NCI-H748 treated with DMSO at 0.1 percent for 48 hours (cell line): ENCODE measurements around the gene RPL27A.

Source experiments
- DNase-seq: peaks from one replicate; lab custom pipeline; 2025; lab: John Stamatoyannopoulos, UW

RPL27A gene

DNA sequence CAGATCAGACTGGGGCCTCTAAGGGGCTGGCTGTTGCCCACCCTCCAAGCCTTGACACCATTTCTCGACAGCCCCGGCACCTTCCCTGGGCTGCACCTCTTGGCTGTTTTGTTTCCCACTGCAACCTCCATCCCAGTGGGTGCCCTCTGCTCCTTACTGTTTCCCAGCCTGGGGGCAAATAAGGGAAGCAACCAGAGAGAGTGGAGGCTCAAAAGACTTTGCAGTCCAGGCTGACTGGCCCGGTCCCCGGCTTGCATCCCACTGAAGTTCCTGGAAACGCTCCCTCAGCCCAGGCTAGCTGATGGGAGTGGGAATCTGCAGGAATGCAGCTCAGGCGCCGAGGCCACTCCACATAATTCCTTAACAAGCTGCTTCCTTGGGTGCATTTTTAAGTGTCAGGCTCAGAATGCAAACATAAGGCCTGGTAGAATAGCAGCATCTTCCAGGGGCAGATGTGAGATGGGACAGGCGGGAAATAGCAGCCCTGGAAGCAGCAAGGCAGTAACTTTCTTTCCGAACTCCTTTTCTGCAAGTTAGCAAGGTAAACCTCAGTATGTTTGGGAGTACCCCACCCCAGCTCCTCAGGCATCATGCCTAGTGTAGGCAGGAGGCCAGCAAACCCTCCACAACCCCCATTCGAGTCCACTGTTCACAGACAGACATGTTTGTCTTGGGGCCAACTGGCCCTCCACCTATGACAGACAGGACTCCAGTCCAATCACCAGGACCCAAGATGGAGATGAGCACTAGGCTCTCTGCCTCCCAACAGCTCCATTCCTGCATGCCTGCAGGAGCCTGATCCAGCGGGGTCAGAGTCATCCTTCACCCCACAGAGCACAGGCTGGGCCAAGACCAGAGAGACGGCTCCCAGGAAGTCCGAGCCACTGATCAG, 39.3 kb downstream of the RPL27A start:
- no peak for DNase-seq

DNA sequence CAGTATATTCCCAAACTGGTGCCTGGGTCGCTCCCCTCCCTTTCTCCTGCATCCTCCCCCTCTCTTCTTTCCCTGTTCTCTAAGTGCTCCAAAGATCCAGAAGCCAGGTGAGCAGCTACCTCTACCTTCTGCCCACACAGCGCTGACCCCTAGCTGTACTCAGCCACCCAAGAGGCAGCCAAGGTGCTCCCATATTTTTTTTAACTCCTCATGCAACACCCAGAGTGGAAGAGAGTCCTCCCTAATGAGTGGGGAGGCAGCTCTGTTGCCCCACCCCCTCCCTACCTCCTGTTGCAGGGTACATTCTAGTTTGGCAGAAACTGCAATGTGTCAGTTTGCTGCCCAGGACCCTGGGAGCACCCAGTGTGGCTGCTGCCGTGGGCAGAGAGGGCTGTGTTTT, 40.2 kb downstream of the RPL27A start:
- no peak for DNase-seq

DNA sequence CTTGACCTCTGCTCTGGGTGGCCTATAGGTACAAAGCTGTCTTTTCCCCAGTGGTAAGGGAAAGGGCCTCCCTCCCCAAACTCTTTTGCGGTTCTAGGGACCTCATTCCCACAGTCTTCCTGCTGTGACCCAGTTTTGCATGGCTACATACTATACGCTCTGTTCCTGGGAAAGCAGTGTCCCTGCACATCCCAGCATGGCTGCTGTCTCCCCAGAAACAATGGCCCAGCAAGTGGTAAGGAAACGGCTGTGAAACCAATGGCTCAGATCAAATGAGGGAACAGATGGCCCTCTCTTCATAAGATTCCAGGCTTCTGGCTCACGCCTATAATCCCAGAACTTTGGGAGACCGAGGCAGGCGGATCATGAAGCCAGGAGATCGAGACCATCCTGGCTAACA, 41.1 kb downstream of the RPL27A start:
- DNase-seq, result no peak

DNA sequence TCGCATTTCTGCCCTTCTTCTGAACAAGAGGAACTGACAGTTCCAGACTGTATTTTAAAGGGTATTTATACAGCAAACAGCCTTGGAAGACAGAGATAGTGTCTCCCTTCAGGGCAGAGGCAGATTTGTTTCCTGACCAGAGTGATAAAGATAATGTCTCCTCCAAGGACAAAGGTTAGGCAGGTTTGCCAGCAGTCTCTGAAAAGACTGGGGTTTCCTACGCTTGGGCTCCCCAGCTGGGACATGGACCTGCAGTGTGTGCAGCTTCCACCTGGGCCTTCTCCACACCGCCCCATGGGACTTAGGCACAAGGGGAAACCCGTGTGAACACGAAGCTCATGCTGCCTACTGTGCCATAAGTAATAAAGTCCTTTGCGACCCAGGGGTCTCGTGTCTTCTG, 42.1 kb downstream of the RPL27A start:
- DNase-seq, result no peak

DNA sequence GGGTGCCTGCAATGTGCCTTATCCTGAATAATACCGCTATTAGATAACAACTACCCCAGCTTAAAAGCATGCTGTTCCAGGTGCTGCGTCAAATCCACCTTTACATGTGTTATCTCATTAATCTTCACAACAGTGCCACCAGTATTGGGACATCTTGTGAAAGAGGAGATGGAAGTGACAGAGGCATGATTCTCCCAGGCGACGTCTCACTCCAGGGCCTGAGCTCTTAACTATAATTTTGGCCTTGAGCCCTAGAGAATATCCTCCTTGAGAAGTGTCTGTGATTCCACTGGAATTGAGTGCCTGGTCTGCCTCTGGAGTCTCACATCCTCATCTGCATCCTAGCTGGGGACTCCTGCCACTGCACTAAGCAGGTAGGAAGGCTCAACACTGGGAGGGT, 43.8 kb downstream of the RPL27A start:
- DNase-seq, result no peak

DNA sequence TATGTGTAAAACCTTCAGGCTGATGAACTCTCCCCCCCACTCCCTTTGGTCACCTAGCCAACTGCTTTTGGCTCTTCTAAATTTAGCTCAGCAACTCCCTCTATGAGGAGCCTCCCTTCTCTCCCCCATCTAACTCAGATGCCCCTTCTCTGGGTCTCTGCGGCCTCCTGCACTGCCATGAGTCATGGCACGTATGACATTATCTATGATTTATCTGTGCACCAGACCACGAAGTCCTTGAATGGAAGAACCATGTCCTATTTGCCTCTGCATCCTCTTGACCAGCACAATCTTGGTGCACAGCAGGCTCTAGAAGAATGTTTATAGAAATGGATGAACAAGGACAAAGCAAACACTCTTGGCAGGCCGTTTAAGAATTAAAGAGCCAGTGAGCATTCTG, 46.0 kb downstream of the RPL27A start:
- no peak for DNase-seq

DNA sequence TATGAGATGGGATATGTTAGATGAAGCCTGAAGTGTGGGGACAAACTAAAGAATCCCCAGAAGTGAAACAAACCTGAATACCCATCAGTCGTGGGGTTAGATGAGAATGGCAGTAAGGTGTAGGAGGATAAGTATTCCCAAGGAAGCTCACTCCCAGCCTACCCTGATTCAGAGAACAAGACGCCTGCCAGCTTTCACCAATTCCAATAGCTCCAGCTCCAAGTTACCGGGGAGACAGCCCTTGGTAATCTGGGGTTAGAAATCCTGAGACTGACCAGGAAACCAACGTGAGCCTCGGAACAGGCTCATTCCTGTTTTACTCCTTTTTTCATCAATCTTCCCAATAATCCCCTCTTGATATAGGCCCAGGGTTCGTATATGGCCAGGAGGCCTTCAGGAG, 46.5 kb downstream of the RPL27A start:
- DNase-seq, result no peak

DNA sequence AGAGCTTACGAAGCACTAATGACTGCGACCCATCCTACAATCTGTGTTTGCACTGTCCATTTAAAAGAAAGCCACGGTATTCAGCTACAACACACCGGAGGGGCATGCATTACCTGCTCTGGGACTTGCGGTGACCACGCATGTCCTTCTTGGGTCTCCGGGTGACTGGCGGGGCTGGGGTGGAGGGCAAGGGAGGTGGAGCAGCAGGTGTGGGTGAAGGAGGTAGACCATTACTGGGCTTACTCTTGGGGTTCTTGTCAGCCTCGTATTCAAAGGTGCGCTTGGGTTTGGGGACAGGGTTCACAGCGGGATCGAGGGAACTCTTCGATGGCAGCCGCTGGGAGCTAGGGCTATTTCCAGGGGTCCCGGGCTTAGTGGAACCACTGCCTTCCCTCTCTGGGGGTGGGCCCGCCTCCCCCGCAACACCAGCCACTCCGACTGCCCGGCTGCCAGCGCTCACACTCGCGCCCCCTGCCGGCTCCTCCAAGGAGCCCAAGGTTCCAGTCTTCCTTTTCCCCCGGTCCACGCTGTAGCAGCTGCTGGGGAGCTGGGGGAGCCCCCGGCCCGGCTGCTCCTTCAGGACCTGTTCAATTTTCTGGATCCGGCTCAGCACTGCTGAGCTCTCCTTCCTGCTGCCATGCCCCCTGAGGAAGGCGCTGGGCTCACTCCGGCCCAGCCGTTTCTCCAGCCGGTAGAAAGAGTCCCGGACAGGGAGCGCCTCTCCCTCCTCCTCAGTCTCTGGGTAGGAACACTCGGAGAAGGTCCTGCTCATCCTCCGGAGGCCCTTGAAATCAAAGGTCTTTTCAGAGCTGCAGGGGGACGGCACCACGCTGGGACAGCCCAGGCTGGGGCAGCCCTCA, 47.5 kb downstream of the RPL27A start:
- DNase-seq, result no peak

DNA sequence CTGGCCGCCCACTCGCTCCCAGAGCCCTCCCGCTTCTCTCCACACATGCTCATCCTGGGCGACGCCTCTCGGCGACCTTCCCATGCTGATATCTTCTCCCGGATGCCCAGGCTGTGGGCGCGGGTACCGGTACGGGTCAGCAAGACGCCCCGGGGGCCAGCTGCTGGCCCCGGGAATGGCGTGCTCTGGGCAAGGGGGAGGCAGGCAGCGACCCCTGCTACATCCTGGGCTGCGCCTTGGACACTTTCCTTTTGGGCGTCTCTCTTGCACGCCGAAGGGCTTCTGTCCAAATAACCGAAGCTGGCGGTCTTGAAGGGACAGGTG, 48.1 kb downstream of the RPL27A start:
- no peak for DNase-seq

DNA sequence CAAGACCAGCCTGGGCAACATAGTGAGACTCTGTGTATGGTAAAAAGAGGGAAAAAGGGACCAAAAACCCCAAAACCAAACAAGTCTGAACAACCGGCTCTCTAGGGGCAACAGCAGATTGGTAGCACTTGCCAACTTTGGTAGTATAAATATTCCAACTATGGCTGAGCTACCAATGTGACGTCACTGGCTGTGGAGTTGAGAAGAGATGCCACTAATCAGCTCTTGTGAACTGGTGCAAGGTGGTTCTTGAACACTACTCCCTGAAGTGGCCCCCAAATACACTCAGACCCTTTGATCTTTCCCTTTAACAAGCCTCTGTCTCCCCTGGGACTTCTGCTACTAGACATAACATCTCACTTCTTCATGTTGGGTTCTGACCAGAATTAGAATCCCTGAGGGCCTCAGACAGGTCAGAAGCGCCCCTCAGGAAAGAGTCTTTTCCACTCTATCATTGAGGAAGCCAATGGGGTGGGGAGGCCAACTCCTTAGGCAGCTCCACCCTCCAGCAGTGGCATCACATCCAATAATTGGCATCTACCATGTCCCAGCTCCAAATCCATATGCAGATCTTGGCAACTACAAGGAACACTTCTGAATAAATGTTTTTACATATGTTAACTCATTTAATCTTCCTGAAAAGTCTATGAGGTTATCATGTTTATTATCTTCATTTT, 49.2 kb downstream of the RPL27A start:
- no peak for DNase-seq

DNA sequence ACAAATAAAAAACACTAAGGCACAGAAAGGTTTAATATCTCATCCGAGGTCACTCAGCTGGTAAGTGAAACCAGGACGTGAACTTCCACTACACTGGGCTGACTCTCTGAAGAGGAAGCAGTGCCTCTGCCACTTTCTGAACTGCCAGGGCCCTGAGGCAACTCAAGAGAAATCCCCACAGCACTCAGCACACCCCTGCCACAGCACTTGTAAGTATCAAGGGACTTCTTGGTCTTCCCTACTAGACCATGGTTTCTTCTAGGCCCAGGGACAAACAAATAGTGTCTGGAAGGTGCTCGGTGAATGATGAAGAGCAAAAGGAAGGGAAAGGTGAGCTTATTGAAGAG, 49.7 kb downstream of the RPL27A start:
- DNase-seq, result no peak

DNA sequence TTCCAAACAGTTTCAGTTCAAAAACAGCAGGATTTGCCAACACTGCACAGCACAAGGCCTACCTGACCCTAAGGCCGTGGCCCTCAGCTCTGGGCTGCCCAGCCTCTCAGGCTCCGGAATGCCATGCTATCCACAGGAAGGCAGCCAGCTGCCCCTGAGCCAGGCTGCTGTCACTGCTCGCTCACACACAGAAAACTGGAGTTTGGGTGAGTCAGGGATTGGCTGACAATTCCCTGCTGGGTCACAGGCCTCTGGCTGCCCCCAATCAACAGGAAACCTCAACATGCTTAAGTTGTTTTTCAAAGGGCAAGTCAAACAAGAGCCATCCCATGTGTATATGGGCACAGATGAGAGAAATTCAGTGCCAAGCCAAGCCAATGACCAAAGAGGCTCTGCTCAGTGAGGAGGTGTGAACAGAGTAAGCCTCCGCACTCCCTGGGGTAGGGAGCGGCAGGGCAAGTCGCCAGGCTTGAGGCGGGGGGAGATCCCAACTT, 50.2 kb downstream of the RPL27A start:
- DNase-seq, result no peak

DNA sequence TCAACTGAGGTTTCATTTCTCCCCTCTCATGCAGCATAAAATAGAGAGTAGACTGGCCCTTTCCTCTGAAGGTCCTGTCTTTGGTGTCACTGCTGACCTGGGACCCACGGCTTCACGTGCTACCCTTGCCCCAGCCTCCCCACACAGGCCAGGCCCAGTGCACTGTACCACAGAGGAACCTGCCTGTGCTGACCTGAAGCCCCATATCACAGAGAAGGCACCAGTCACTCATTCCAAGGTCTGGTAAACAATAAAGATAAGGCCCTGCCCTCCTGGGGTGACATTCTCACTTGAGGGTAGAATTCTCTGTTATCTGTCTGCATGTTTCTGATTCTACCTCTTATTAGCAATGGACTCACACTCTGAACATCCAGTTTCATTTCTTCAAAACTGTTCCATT, 51.3 kb downstream of the RPL27A start:
- DNase-seq, result no peak

DNA sequence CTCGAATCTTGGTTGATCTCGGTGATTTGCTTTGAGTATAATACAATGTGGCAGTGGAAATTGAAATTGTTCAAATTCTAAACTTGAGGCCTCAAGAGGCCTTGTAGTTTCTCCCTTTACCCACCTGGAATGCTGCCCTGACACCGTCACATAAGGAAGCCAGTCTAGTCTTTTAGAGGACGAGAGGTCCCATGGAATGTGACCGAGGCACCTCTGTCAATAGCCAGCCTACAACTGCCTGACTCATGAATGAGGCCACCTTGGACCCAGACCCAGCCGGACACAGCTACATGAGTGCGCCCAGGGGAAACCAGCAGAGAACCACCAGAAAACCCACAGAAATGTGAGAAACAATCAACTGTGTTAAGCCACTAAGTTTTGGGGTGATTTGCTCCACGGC, 52.5 kb downstream of the RPL27A start:
- DNase-seq, result no peak

DNA sequence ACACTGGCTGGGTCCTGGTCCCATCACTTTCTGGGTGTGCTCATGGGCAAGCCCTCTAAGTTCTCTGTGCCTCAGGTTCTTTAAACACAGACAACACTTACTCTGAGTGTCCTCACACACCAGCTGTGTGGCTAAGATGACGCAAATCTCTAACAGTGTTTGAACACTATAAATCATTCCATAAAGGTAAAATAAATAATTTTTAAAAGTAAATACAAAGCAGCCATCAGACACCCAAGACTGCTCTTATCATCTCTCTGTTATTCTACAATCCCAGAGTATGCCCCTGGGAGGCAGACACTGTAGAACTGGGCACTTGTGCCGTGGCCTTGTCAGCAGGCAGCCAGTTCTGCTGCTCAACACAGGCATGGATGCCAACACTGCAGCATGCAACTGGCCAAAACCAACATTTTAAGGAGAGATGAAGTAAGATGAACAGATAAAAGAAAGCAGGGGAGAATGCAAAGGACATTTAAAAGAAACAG, 56.8 kb downstream of the RPL27A start:
- no peak for DNase-seq
